ENCODE data around the gene KIF2A. TPM values are rescaled to one million over a fixed set of nuclear protein-coding genes. Genes with fewer than 3 reads are reported as not detected.

Gene KIF2A
- total and polyA plus RNA-seq, 2 of the 4 experiments (the other 2 are of a cell fraction) = 23.6 to 37.3 TPM

- BruUV-seq (replicated peaks) = no TSS peak
- intact Hi-C loops (cut with micrococcal nuclease) = no loop called here
- Histone ChIP-seq H3K27me3 (ENCODE audit: control insufficient read depth, insufficient read depth, low read length) (peaks cover 2% of the 10 kb centered on the region; the same call in 1 of the 2 replicates), H2BK5ac (ENCODE audit: low read depth, low read length, poor library complexity, severe bottlenecking) (no peak overlapping the region), H3K56ac (ENCODE audit: extremely low read depth, insufficient read depth, low read length) (no peak overlapping the region), H3K9me1 (ENCODE audit: insufficient read depth, low read length) (no peaks in the 10 kb centered on the region), H3K14ac (replicated peaks; ENCODE audit: low read depth, low read length) (no peak overlapping the region), H4K8ac (ENCODE audit: low read depth in 2 of 2, low read length in 2 of 2) (no peak overlapping the region), H3K9me3 (ENCODE audit: control insufficient read depth, insufficient read depth, low read length) (no peaks in the 10 kb centered on the region), H3K4ac (ENCODE audit: low read depth, low read length) (no peak overlapping the region), H2AK9ac (replicated peaks; ENCODE audit: low read depth, low read length, poor library complexity) (peak overlapping the region; percentile 15), H3K27ac (ENCODE audit: insufficient read depth, low read length) (no peak overlapping the region), H3K9ac (ENCODE audit: low read depth, low read length) (no peak overlapping the region), H2AK5ac (ENCODE audit: low read depth, low read length) (no peak overlapping the region), H3K79me1 (ENCODE audit: low read depth in 1 of 2, low read length in 2 of 2) (no peaks in the 10 kb centered on the region), H4K20me1 (ENCODE audit: insufficient read depth, low read length) (no peaks in the 10 kb centered on the region), H2BK15ac (ENCODE audit: low read depth, low read length) (no peak overlapping the region), H3K23ac (ENCODE audit: low read depth, low read length) (no peak overlapping the region), H2BK20ac (ENCODE audit: low read depth, low read length) (no peak overlapping the region), H2BK120ac (ENCODE audit: low read depth, low read length) (no peak overlapping the region), H3K18ac (ENCODE audit: low read depth, low read length) (no peak overlapping the region), H4K5ac (ENCODE audit: low read depth, low read length) (no peak overlapping the region), H2AFZ (replicated peaks; ENCODE audit: low read length, poor library complexity) (no peak overlapping the region), H3K4me2 (ENCODE audit: low read depth, low read length) (no peak overlapping the region), H4K91ac (ENCODE audit: insufficient read depth, low read depth, low read length) (no peak overlapping the region), H3K36me3 (ENCODE audit: control insufficient read depth, insufficient read depth, low read length) (no peaks in the 10 kb centered on the region), H3K4me1 (ENCODE audit: control insufficient read depth, insufficient read depth, low read length) (no peaks in the 10 kb centered on the region), H3K4me3 (ENCODE audit: insufficient read depth, low read depth, low read length) (no peak overlapping the region)
- ChIA-PET POLR2A (ENCODE audit: unreplicated experiment) (no interaction called here), CTCF (no interaction called here)
- TF ChIP-seq CEBPB (IDR thresholded peaks at IDR 0.05; ENCODE audit: low read depth, low read length) = no peak
- ATAC-seq (ENCODE audit: low read depth) (no peak), DNase-seq (no peak)
- in situ Hi-C loops (cut with MboI; ENCODE audit: low sequenced_read_pairs) = no loop called here
- dilution Hi-C loops (cut with HindIII; ENCODE audit: low sequenced_read_pairs, unreplicated experiment) = no loop called here
- WGBS, 2 experiments (ENCODE audit: extremely low coverage in 2 of 2, insufficient read length in 1 of 2) = 50% methylated on average over 1 of the region's 4 CpGs; no CpG with 5 or more reads in 1 of the 2 experiments
These were observed 39.4 kb upstream of the KIF2A start for GRCh38 chr5:62266573-62266972.

All from IMR-90 (cell line).